Stimulated activated CD4-positive, alpha-beta T cell treated with anti-CD3 and anti-CD28 coated beads, Interleukin-12 subunit alpha, Interleukin-12 subunit beta, amount 100 ng/mL, for 4 hours (primary cell): ENCODE results near the gene GNLY.

Source experiments
- DNase-seq: peaks from one replicate; pipeline ENCODE4 v3.0.0-alpha.2; 2020

Gene GNLY

DNA sequence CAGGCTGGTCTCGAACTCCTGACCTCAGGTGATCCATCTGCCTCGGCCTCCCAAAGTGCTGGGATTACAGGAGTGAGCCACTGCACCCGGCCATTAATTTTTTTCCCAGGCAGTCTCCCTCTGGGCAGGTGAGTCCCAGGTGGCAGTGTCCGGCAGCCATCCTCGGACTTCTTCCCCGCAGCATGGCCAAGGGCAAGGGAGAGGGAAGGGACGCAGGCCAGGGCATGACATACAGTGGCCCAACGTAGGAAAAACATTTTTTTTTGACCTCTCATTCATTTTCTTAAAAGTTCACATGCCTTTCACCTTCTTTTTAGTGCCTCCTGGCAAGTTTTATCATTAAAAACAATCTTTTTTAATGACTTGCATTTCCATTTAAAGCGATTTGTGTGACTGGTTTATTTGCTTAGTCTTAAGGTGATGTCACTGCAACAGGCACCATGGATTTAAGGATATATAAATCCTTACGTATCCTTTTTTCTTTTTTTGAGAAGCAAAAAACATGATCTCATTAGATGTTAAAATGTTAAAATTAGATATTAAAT is 36.6 kb downstream of the GNLY start:
- no peak for DNase-seq

DNA sequence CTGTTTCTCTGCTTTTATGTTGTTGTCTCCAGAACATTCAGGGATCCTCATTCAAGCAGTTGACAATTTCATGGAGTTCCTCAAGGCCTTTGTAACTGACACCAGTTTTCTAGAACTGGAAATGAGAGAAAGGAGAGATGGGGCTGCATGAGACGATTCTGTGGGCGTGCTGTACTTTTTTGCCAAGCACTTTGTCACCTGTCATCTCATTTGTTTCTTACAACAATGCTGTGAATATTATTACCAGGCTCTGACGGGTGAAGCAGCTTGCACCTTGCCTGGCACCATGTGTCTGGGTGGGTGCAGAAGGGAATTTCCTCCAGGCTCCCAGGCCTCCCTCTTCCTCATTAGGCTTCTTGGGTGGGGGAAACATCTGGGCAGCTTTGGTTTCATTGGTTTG is 37.4 kb downstream of the GNLY start:
- DNase-seq = no peak

DNA sequence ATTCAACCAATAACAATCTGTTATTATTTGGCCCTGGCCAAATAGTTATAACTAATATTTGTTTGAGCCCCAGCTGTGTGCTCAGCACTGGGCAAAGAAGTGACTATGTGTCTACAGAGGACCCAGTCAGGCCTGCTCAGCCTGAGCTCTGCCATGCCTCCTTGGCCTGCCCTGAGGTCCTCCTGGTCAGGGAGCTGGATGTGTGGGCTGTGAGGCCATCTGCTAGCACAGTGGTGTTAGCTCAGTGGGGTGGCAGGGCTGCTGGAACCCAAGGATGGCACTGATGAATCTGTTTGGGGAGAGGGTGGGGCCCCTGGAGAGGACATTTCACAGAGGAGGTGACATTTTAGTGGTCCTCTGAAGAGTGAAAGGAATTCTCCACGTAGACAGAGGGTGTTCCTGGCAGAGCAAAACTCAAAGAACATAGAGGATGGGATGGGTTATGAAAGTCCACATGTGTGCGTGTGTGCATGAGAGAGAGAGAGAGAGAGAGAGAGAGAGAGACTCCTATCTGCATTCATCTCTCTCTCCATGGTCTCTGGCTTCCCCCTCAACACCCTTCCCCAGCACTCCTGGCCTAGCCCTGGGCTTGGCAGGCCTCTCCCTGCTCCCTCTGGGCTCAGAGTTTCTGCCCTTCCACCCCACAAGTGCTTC is 38.4 kb downstream of the GNLY start:
- no peak for DNase-seq

DNA sequence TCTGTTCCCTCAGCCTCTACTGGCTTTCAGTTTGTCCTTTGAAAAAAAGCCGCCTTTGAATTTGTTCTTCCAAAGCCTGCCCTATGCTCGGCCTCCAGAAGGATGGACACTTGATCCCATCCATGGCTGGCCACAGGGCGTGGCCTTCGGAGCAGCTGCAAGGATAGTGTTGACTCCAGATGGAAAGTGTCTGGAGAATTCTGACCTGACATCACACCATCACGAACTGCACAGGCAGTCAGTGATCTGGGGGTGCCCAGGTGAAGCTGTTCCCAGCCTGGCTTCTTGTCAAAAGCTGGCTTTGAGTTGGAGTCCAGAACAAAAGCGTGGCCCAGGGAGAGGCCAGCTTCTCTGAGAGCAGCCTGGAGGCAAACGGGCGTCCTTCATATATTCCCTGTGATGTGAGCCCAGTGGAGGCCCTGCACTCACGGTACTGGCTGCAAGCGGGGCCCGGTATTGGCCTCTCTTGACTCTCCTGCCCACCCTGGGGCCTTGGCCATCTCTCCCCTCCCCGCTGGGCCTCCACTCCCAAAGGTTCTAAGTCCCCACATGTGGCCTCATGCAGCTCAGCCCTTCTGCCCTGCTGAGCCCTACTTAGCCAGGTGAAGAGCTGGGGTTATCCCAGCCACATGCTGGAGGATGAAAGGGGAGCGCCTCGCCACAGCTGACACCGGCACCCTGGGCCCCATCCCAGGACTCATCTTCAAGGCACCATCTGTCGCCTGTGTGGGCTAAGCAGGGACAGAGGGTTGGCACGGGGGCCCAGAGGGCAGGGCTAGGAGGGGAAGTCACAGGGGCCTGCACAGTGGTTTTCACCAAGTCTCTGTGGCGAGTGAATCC is 39.2 kb downstream of the GNLY start:
- no peak for DNase-seq

- no peak for DNase-seq
These were observed 39.9 kb downstream of the GNLY start for GRCh38 chr2:85734015-85734414.

DNA sequence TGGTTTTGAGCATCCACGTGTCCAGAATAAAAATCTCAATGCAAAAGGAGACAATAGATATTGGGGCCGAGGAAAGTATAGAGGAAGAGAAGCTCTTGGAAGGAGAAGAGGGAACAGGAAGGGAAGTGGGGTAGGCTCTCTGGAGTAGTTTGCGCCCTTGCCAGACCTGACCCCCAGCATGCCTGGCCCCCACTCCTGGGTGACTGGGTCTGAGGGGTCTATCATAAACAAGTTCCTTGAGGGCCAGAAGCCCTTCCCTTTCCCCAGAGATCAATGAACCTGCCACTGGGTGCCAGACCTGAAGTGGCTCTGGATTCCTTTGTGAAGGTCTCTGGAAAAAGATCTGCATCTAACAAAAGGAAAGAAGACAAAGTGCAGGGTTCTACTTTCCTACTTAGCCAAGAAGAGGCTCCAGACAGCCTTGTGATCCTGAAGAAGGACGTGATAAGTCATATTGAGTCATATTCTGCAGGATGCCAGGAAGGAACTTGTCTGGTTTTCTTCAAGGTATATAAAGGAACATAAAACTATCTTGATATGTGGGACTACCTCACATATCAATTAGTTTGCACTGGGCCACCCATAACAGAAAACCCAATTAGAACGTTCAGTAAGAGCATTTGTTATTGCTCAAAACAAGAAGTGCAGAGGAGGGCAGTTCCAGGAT is 40.9 kb downstream of the GNLY start:
- DNase-seq = no peak

- DNase-seq = no peak
These were observed 41.5 kb downstream of the GNLY start for GRCh38 chr2:85735691-85736090.

DNA sequence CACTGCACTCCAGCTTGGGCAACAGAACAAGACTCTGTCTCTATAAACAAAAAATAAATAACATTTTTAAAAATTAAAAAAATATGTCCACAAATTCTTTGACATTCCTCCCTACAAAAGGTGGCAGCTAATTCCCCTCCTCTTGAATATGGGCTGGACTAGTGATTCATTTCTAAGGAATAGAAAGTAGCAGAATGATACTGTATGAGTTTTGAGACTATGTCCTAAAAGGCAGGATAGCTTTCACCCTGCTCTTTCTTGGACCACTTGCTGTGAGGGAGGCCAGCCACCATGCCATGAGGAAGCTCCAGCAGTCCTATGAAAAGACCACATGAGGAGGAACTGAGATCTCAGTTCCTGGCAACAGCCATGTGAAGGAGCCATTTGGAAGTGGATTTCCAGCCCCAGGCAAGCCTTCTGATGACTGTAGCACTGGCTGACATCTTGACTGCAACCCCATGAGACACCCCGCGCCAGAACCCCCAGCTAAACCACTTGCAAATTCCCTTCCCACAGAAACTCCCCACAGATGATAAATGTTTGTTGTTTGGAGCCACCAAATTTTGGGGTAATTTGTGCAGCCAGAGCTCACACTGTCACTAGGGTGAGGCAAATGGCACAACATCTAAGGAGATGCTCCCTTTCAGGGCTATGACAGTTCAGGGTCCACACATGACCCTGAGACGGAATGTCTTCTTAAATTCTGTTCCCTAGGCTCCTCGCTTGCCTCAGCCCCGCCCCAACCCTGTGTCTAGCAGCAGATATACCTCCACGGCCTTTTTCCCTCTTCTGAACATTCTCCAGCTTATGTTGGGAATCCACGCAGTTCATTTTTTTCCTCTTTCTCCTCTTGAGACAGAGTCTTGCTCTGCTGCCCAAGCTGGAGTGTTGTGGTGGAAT is 42.5 kb downstream of the GNLY start:
- no peak for DNase-seq

- DNase-seq = no peak
These were observed 43.3 kb downstream of the GNLY start for GRCh38 chr2:85737481-85737880.

DNA sequence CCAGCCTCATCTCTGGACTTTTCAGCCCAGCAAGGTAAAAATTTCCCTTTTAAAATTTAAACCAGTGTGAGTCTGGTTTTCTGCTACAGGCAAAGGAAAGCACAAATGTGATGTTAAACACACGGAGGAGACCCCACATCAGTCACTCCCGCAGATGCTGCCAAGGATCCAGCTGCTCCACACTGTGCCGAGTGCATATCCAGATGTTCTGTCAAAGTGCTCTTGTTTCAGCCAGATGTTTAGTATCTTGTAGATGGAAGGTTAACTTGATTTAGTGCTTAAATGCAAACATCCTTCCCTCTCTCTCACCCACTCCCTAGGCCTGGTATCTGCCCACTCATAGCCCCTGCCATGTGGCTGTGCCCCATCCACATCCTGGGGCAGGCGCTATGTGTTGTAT is 43.8 kb downstream of the GNLY start:
- no peak for DNase-seq

GRCh38 chr2:85740193-85740592 is 46.0 kb downstream of the GNLY start:
- DNase-seq = no peak

GRCh38 chr2:85741211-85741832 is 47.2 kb downstream of the GNLY start:
- no peak for DNase-seq

DNA sequence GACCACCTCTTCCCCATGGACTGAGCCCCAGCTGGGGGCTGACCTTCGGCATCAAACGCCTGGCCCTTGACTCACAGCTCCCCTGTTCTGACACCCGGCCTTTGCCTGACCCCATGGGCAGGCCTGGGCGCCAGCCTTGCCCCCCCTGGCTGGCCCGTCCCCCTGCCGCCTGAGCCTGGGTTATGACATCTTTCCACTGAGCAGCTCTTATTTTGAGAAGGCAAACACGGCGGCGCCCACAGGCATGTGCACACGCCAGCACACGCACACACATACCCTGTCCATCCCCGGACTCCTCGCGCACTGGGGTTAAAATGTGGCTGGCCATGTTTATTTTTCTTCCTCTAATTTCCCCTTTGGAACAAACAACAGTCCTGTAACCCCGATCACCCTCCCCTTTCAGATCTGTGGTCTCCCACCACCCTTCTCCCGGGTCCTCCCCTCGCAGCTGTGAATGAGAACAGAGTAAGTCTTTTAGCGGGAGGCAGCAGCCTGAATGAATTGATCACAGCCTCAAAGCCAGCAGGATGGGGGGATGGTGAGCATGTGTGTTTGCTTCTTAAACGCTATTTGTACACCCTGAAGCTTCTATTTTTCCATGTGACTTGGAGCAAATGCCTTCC is 47.8 kb downstream of the GNLY start:
- no peak for DNase-seq

GRCh38 chr2:85743304-85743978 is 49.3 kb downstream of the GNLY start:
- DNase-seq = no peak

DNA sequence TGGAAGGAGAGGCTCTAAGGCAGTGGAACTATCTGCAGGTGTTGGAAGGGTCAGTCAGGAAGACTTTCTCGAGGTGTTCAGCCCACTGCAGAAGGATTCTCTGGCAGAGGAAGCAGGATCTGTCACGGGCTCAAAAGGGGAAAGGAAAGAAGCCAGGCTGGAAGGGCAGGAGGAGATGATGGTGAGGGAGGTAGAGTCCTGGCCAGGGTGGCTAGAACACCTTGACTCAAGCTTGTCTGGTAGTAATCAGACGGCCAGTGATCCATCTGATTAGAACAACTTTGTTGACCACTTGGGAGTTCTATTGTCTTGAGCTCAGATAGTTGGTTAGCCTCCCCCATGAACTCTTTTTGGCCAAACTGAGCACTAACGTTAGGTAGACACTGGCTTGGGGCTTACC is 49.9 kb downstream of the GNLY start:
- no peak for DNase-seq

- no peak for DNase-seq
These were observed 50.8 kb downstream of the GNLY start for GRCh38 chr2:85744741-85745601.

- DNase-seq = no peak
These were observed 51.5 kb downstream of the GNLY start for GRCh38 chr2:85745619-85746018.

- no peak for DNase-seq
These were observed 52.3 kb downstream of the GNLY start for GRCh38 chr2:85746321-85747004.

DNA sequence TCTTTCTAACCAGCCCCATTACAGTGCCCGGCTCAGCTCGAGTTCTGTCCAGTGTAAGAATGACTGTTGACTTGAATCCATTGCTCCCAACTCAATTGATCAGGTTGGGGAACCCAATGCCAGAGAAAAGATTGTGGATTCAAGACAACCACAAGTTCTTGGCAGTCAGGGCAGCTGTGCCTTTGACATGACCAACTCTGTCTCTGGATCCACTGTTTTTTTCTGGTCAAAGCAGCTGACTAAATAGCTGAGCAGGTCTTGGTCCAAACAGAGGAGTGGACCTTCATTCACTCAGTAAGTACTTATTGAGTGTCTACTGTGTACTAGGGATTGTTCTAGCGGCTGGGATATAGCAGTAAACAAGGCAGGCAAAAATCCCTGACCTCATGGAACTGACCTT is 53.3 kb downstream of the GNLY start:
- no peak for DNase-seq
